Stimulated activated CD8-positive, alpha-beta memory T cell treated with anti-CD3 and anti-CD28 coated beads, Interleukin-7, amount 100 ng/mL, for 48 hours (primary cell): ENCODE data around the gene RRP7A.
"Not testable (repeated sequence)": the region's sequence is repeated elsewhere in the genome, so short reads cannot be mapped to it uniquely, and the experiment has no call there.

Experiments used
- DNase-seq, 2 donors: peaks; one replicate each; pipeline ENCODE4 v3.0.0-alpha.2; 2020; ENCODE audit warnings: low read depth in 1 of 2; ENCODE audit errors: extremely low read depth in 1 of 2

Gene RRP7A

GRCh38 chr22:42500161-42500835 lies 19.3 kb downstream of the RRP7A start:
- DNase-seq, result peak; percentile 64 to 73

GRCh38 chr22:42499773-42500160 lies 19.8 kb downstream of the RRP7A start:
- DNase-seq, result not testable (repeated sequence)

GRCh38 chr22:42495533-42496141 lies 24.0 kb downstream of the RRP7A start:
- DNase-seq, result not testable (repeated sequence)

GRCh38 chr22:42493393-42493792 lies 26.2 kb downstream of the RRP7A start:
- DNase-seq, result no peak

- no peak for DNase-seq
These were observed 27.3 kb downstream of the RRP7A start for GRCh38 chr22:42492323-42492690.

- no peak for DNase-seq
These were observed 29.3 kb downstream of the RRP7A start for GRCh38 chr22:42490243-42490832.

- DNase-seq, result no peak
These were observed 30.6 kb downstream of the RRP7A start for GRCh38 chr22:42489000-42489399.

- DNase-seq, result no peak
These were observed 35.1 kb downstream of the RRP7A start for GRCh38 chr22:42484506-42484905.

GRCh38 chr22:42483610-42484223 lies 35.9 kb downstream of the RRP7A start:
- not testable (repeated sequence) for DNase-seq

GRCh38 chr22:42475122-42475521 lies 44.5 kb downstream of the RRP7A start:
- no peak for DNase-seq

GRCh38 chr22:42473484-42474193 lies 46.0 kb downstream of the RRP7A start:
- DNase-seq, result no peak

GRCh38 chr22:42472671-42473070 lies 46.9 kb downstream of the RRP7A start:
- no peak for DNase-seq

GRCh38 chr22:42471441-42471840 lies 48.2 kb downstream of the RRP7A start:
- no peak for DNase-seq

- no peak for DNase-seq
These were observed 49.1 kb downstream of the RRP7A start for GRCh38 chr22:42470366-42471082.

GRCh38 chr22:42468841-42469240 lies 50.8 kb downstream of the RRP7A start:
- no peak for DNase-seq

- DNase-seq, result no peak
These were observed 57.6 kb downstream of the RRP7A start for GRCh38 chr22:42462016-42462415.

- no peak for DNase-seq
These were observed 58.1 kb downstream of the RRP7A start for GRCh38 chr22:42461511-42461910.
